ENCODE data around the gene BRD9.
"Not testable (repeated sequence)": the region's sequence is repeated elsewhere in the genome, so short reads cannot be mapped to it uniquely, and the experiment has no call there.

BRD9 gene

DNA sequence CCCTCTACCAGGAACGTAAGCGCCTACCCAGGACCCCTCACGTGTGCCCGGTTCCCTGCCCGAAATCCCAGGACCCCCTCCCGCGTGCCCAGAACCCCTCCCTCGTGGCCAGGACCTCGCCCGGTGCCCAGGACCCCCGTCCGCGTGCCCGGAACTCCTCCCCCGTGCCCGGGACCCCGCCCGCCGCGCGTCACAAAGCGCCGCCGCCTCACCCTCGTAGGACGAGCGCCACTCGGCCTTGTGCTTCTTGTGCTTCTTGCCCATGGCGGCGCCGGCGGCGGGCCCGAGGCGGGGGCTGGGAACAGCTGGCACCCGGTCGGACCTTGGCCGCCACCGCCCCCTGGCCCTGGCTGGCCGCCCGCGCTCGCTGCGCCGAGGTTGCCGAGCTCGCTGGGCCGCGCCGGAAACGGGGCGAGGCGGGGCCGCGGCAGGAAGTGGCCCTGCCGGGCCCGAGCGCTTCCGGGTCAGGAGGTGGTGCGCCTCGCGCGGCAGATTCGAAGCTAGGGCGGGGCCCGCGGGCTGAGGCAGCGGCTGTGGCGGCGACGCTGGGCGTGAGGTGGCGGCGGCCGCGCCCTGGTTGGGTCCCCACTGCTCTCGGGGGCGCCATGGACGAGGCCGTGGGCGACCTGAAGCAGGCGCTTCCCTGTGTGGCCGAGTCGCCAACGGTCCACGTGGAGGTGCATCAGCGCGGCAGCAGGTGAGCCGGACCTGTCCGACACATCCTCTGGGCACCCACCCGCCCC lies at the start of gene BRD9, which contains the start of gene TRIP13:
TSS of gene BRD9 (minus strand) at position 408 of the 743 bp plus-strand sequence. CDS start at position 264, 144 bp downstream.
TSS of gene TRIP13 (plus strand) at position 491 of the 743 bp plus-strand sequence. CDS start at position 606, 115 bp downstream.
- DNase-seq (ENCODE audit: low read depth in 2 of 2) = peak; percentile 74 to 80

DNA sequence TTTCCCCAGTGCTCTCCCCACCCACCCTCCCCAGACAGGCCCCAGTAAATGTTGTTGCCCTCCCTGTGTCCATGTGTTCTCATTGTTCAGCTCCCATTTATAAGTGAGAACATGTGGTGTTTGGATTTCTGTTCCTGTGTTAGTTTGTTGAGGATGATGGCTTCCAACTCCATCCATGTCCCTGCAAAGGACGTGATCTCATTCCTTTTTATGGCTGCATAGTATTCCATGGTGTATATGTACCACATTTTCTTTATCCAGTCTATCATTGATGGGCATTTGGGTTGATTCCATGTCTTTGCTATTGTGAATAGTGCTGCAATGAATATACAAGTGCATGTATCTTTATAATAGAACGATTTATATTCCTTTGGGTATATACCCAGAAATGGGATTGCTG lies 48.1 kb upstream of the BRD9 start:
- DNase-seq (ENCODE audit: low read depth in 2 of 2) = not testable (repeated sequence)

DNA sequence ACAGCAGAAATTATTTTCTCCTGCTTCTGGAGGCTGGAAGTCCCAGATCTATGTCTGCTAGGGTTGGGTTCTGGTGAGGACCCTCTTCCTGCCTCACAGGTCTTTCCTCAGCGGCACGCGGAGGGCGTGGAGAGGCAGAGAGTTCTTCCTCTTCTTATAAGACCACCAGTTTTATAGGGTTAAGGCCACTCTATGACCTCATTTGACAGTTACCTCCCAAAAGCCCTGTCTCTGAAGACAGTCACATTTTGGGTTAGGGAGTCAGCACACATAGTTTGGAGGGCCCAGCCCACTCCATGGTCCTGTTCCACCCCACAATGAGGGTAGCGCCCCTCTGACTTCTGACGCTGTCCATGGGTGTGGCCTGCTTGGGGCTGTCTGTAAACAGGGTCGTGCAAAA lies 46.8 kb upstream of the BRD9 start:
- no peak for DNase-seq (ENCODE audit: low read depth in 2 of 2)

DNA sequence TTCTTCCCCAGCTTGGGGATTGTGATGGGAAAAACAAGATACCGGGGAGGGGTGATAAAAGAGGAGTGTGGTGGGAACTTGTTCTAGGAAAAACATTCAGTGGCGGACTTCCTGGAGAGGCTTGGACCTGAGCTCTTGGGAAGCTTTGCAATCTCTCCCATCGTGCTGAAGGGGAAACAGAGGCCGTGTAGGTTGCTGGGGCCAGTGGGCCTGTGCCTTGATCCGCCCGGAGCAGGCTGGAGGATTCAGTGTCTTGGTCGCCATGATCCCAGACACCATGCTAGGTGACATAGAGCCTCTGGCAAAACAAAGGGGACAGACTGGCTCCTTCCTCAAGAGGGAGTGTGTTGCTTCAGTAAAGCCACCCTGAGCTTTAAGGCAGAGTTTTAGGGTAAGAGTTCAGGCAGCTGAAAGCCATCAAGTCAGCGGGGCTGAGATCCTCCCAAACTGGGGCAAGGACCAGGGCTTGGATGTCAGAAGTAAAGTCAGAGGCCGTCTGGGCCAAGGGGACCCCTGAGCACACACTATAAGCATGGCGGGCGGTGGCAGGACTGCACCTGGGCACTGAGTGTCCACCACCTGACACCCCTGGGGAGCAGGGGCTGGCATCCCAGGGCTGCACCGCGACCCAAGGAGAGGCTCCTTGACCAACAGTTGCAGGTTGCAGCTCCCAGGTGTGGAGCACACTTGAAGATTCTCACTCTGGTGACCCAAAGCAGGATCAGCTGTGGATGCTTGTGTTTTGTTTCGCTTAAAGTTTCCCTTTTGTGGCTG lies 44.7 kb upstream of the BRD9 start:
- DNase-seq (ENCODE audit: low read depth in 2 of 2) = no peak

DNA sequence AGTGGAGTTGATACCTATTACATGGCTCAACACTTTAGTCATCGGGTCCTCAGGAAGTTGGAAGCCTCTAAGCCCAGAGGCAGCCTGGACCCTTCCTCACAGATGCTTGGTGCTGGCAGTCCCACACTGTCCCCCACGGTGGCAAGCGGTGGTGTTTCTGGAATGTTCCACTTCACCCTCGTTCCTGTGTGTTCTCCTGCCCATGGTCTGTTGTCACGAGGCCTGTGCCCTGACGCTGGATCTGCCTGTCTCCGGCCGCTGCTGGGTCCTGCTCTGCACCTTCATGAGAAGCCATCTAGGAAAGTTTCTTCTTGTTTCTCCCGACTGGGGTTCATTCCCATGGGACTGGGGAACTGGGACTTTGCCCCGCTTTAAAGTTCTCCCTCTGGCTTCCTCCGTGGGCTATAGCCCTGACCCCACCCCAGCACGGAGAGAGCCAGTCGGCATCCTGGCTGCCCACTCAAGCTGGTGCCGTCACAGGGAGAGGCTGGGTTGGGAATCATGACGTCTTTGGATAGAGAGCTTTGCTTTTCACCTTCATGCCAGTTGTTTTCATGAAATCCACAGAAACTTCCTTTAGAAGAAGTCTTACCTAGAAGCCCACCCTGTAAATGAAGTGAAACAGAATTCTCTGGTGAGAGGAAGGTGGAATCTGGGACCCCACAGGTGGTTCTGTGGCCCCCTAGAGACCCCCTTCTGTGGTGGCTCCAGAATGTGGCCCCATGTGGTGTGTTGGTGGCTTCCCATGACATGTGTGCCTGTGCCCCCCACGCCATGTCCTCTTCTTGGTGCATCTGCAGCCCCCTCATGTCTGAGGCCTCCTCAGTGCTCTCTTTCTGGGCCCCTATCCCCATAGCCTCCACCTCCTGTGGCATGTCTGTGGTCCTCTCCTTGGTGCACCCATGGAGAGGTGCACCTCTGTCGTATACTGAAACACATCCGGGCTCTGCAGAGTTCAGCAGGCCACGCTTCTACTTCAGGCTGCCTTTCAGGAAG lies 43.8 kb upstream of the BRD9 start:
- no peak for DNase-seq (ENCODE audit: low read depth in 2 of 2)

DNA sequence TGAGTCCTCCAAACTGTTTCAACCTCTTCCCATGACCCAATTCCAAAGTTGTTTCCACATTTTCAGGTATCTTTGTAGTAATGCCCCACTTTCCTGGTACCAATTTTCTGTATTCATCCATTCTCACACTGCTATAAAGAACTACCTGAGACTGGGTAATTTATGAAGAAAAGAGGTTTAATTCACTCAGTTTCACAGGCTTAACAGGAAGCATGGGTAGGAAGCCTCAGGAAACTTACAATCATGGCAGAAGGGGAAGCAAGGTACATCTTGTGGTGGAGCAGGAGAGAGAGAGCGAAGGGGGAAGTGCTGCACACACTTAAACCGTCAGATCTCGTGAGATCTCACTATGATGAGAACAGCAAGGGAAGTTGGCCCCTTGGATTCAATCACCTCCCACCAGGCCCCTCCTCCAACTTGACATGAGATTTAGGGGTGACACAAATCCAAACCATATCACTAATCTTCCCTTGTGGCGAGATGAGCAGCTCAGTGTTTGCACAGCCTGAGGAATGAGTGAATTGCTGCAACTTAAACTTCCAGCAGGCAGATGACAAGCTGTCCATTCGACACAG lies 43.0 kb upstream of the BRD9 start:
- no peak for DNase-seq (ENCODE audit: low read depth in 2 of 2)

DNA sequence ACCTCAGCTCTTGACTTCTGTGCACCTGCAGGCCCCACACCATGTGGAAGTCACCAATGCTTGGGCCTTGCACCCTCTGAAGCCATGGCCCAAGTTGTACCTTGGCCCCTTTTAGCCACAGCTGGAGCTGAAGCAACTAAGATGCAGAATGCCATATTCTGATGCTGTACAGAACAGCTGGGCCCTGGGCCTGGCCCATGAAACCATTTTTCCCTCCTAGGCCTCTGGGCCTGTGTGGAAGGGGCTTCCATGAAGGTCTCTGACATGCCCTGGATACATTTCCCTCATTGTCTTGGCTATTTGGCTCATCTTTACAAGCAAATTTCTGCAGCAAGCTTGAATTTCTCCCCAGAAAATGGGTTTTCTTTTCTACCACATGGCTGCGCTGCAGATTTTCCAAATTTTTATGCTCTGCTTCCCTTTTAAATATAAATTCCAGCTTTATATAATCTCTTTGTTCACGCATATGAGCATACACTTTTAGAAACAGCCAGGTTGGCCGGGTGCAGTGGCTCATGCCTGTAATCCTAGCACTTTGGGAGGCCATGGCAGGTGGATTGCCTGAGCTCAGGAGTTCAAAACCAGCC lies 41.9 kb upstream of the BRD9 start:
- not testable (repeated sequence) for DNase-seq (ENCODE audit: low read depth in 2 of 2)

DNA sequence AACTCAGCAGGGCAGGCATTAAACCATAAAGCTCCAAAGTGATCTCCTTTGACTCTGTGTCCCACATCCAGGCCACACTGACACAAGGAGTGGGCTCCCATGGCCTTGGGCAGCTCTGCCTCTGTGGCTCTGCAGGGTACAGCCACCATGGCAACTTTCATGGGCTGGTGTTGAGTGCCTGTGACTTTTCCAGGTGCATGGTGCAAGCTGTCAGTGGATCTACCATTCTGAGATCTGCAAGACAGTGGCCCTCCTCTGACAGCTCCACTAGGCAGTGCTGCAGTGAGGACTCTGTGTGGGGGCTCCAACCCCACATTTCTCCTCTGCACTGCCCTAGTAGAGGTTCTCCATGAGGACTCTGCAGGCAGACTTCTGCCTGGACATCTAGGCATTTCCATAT lies 41.4 kb upstream of the BRD9 start:
- not testable (repeated sequence) for DNase-seq (ENCODE audit: low read depth in 2 of 2)

DNA sequence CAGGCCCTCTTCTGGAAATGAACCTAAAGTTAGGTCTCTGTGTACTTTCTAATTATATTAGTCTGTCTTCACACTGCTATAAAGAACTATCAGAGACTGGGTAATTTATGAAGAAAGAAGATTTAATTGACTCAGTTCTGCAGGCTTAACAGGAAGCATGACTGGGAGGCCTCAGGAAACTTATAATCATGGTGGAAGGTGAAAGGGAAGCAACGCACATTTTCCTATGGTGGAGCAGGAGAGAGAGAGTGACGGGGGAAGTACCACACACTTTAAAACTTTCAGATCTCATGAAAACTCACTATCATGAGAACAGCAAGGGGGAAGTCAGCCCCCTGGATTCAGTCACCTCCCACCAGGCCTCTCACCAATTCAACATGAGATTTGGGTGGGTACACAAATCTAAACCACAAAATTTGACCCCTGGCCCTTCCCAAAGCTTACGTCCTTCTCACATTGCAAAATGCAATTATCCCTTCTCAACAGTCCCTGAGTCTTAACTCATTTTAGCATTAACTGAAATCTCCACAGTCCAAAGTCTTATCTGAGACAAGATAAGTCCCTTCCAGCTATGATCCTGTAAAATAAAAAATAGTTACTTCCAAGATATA lies 40.8 kb upstream of the BRD9 start:
- no peak for DNase-seq (ENCODE audit: low read depth in 2 of 2)

DNA sequence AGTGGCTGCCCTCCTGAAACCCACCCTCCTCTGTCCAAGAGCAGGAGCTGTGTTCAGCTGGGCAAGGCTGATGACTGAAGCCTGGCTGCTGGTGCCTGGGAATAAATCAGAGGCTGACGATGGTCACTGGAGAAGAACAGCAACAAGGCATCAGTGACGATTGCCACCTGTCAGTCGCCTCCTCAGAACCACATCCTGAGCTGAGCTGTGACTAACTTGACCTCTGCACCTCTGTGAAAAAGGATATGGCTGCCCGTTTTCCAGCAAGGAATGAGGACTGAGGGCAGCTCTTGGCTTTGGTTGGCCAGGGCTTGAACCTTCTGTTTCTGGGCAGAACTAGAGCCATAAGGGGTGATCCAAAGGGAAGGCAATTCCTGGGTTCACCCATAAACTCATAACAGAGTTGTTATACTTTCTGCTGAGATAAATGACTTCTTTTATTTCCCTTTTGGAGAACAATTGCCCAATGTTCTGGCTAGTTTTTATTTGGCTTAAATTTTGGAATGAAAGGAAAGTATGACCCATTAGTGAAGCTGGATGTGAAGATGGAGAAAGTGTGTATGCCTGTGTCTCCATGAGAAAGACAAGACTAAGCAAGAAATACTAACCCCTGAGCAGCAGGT lies 40.1 kb upstream of the BRD9 start:
- DNase-seq (ENCODE audit: low read depth in 2 of 2) = no peak

DNA sequence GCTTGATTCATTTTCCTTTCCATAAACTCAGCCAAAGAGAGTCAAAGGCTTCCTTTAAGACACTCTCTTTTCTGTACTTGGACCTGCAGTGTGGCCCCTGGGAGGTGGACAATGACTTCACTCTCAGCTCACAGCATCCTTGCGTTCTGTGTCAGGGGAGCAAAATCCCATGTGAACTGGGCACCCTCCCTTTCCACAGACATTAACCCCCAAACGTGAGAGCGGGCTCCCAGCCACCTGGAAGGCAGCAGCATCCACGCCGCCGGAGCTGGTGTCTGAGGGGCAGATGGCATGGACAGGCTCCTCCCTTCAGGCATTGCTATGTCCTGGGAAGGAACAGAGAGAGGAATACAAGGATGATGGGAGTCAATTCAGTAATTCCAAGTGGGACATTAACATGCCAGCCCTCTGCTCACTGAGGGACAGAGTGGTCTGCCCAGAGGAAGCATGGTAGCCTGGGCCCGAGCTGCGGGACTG lies 39.6 kb upstream of the BRD9 start:
- no peak for DNase-seq (ENCODE audit: low read depth in 2 of 2)

DNA sequence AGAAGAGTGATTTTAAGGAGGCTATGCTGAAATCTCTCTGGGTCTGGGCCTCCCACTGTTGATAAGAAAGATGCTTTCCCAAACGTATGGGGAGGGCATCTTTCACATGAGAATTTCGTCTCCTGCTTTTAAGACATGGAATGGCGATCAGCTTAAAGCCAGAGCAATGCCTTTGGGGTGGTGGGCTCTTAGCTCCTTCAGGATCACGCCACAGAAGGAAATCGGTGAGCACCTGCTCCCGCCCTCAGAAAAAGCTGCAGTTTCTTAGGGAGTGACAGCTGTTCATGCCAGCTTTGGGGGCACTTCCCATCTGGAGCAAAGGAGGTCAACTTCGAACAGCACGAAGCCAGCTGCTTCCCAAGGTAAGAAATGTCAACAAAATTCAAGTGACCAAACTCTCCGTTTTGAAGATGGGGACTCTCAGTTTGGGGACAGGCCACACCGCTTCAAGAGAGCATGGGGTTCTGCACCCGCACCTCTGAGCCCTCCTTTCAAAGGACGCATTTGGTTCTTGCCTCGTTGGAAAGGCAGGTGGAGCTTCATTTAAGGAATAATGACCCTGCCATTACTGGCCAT lies 39.1 kb upstream of the BRD9 start:
- DNase-seq (ENCODE audit: low read depth in 2 of 2) = no peak

DNA sequence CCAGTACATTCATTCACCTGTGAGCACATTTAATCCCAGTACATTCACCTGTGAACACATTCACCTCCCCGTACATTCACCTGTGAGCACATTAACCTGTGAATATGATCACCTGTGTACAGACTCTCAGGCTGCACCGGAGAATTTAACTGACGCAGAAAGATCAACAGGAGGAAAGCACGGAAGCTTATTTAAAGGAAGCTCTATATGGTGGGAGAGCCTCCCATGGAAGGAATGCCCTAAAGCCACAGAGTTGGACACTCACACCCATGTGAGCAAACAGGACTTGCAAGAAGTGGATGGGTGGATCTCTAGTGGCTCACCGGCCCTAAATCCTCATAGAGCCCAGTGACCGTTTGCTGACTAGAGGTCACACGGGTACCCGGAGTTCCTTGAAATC lies 38.3 kb upstream of the BRD9 start:
- DNase-seq (ENCODE audit: low read depth in 2 of 2) = no peak

DNA sequence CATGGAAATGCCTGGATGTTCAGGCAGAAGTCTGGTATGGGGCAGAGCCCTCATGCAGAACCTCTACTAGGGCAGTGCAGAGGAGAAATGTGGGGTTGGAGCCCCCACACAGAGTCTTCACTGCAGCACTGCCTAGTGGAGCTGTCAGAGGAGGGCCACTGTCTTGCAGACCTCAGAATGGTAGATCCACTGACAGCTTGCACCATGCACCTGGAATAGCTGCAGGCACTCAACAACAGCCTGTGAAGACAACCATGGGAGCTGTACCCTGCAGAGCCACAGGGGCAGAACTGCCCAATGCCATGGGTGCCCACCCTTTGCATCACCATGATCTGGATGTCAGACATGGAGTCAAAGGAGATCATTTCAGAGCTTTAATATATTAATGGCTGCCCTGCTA lies 37.0 kb upstream of the BRD9 start:
- no peak for DNase-seq (ENCODE audit: low read depth in 2 of 2)

DNA sequence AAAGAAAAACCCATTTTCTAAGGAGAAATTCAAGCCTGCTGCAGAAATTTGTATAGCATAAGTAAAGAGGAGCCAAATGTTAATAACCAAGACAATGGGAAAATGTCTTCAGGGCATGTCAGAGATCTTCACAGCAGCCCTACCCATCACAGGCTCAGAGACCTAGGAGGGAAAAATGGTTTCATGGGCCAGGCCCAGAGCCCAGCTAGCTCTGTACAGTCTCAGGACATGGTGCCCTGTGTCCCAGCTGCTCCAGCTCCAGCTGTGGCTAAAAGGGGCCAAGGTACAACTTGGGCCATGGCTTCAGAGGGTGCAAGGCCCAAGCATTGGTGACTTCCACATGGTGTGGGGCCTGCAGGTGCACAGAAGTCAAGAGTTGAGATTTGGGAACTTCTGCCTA lies 36.6 kb upstream of the BRD9 start:
- DNase-seq (ENCODE audit: low read depth in 2 of 2) = not testable (repeated sequence)

DNA sequence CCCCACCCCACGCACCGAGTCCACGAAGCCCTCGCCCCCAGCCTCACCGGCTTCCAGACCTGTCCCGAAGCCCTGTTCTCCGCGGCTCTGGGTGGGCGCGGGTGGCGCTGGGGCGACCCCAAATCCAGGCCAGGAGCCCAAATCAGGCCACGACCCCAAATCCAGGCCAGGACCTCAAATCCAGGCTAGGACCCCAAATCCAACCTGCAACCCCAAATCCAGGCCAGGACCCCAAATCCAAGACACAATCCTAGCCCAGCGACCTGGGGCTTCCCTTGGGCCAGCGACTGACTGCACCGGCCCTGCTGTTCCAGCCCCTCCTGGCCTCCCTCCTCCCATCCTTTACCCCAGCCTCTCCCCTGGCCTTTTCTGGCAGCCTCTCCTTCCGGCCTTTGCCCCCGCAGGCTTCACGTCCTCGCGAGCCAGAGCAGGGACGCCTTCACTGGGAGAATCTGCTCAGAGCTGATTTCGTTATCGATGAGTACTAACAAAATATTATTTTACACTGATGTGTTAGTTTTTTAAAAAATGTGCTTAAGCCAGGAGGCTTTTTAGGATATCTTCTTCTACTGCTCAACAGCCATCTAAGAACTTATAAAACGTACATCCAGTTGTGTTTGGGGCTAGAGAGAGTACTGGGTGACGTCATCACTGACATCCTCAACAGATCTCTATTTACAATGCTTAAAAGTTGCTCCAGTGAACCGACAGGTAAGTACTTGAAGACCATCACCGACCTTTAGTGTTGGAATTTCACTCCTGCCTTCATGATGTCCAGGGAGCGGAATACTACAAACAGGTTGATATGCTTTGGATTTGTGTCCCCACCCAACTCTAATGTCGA lies 34.8 kb upstream of the BRD9 start:
- no peak for DNase-seq (ENCODE audit: low read depth in 2 of 2)

DNA sequence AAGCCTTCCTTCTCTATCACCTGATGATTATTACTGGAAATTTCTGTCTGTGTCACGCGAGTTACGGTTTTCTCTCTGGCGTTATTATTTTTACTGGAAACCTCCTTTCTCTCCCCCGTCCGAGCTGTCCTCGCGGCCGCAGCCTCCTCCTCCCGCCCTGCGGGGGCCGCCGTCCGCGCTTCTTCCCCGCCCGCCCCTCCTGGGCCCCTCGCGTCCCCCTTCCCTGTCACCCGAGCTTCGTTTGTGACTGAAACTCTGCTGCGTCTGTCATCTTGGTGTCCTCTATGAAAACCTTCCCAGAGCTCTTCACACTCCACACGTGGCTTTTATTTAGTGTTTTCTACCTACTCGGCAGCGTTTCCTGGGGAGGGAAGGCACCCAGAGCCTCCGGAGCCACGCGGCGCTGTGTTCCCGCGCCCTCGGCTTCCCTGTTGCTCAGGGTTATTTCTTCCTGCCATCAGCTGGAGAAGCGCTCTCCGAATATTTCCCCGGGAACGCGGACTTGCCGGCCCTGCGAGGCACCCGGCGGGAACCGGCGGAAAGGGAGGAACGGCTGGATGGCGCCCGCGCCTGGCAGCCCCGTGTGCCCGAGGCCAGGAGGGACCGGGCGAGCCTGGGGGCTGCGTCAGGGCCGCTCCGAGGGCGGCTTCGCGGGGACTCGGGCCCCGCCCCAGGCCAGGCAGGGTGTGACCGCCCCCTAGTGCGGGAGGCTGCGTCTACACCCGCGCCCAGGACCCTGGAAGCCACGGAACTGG lies 34.0 kb upstream of the BRD9 start:
- peak in 1 of 2 donors; percentile 11 for DNase-seq (ENCODE audit: low read depth in 2 of 2)

DNA sequence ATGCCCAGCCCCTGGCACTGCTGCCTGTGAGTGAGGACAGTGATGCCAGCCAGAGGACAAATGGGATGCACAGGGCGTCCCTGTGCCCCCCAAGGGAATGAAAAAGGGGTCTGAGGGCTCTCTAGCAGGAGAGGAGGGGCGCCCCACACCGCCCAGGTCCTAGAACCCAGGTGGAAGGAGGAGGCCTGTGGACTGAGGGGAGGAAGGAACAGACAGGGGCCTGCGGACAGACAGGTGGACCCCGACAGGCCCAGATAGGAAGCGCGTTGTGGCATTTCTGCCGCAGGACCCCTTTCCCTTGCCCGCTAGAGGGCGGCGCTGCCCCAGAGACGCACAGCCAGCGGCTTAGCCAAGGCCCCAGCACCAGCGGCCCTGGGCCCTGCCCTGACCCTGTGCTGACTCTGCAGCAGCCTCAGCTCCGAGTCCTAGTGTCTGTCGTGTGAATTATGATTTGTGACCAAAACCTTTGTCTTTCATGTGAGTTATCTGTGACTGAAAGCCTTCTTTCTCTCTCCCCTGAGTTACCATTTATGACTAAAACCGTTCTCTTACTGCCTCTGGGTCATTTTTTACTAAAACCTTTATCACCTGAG lies 30.8 kb upstream of the BRD9 start:
- DNase-seq (ENCODE audit: low read depth in 2 of 2) = peak; percentile 65 to 68
